Fibroblast of villous mesenchyme (primary cell): ENCODE measurements around the gene ANP32D. TPM values are rescaled to one million over a fixed set of nuclear protein-coding genes. Genes with fewer than 3 reads are reported as not detected.
"Not testable (repeated sequence)": the region's sequence is repeated elsewhere in the genome, so short reads cannot be mapped to it uniquely, and the experiment has no call there.

Source experiments
- DNase-seq: peaks from one replicate; pipeline ENCODE4 v3.0.0-alpha.2; 2010; ENCODE audit warnings: low read depth
- H3K4me3 ChIP-seq: 2 replicates; pipeline ENCODE4 v1.5.1; 2011; ENCODE audit warnings: low read depth, mild to moderate bottlenecking, low read length
- CTCF ChIP-seq: IDR thresholded peaks from 2 replicates; pipeline ENCODE4 v1.5.1; 2012; ENCODE audit warnings: low read depth, mild to moderate bottlenecking, low read length; ENCODE audit not compliant: insufficient read depth
- total RNA-seq: library from RNA; depleted of rRNA; stranded (reverse); fragments of >200 nt; gene quantifications from 2 replicates; pipeline ENCODE4 v1.2.3, GENCODE V29; 2012

The ANP32D gene
- total RNA-seq, 1 donor = not detected

DNA sequence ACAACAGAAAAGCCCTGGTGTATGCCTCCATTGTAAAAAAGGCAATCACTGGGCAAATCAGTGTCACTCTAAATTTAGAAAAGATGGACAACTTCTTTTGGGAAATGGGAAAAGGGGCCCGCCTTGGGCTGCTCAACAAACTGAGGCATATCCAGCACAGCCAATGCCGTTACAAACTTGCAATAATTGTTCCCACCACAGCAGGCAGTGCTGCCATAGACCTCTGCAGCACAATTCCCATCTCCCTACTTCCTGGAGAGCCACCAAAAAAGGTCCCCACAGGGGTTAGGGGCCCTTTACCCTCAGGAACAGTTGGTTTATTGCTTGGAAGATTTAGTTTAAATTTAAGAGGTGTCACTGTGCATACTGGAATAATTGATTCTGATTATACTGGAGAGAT lies 36.6 kb downstream of the ANP32D start:
- no peak for DNase-seq
- H3K4me3 ChIP-seq = no peak overlapping the region
- no peak for TF ChIP-seq CTCF

GRCh38 chr12:48510111-48510510 lies 37.8 kb downstream of the ANP32D start:
- no peak for DNase-seq
- no peak for TF ChIP-seq CTCF
- no peak overlapping the region for H3K4me3 ChIP-seq

- TF ChIP-seq CTCF = no peak
- no peak overlapping the region for H3K4me3 ChIP-seq
- no peak for DNase-seq
Measured at GRCh38 chr12:48512855-48513254, 40.5 kb downstream of the ANP32D start.

- no peak overlapping the region for H3K4me3 ChIP-seq
- TF ChIP-seq CTCF = no peak
- no peak for DNase-seq
Measured at GRCh38 chr12:48514728-48515127, 42.4 kb downstream of the ANP32D start.

GRCh38 chr12:48520381-48520780 lies 48.0 kb downstream of the ANP32D start:
- not testable (repeated sequence) for DNase-seq, H3K4me3 ChIP-seq

Other genes starting within 250 kb of the ANP32D start
- gene ZNF641, start 121.6 kb upstream of the ANP32D start, total RNA-seq = 9.3 and 16.8 TPM in 2 replicates
- gene C12orf54, start 9.9 kb downstream of the ANP32D start, total RNA-seq = not detected in 2 replicates
- gene OR8S1, start 53.1 kb downstream of the ANP32D start, total RNA-seq = not detected in 2 replicates
- gene LALBA, start 97.5 kb downstream of the ANP32D start, total RNA-seq = not detected in 2 replicates
- 55.4 and 60.5 TPM in 2 replicates for gene KANSL2, start 209.7 kb downstream of the ANP32D start, total RNA-seq
- 21.9 and 46.6 TPM in 2 replicates for gene CCNT1, start 244.1 kb downstream of the ANP32D start, total RNA-seq